ENCODE data around the gene GBP7. TPM values are rescaled to one million over a fixed set of nuclear protein-coding genes. Genes with fewer than 3 reads are reported as not detected.

Gene GBP7
- total and polyA plus RNA-seq, 7 donors, result not detected

- no peaks in the 10 kb centered on the region for H3K4me1 ChIP-seq
- no peak overlapping the region for H3K4me3 ChIP-seq
- H3K36me3 ChIP-seq (ENCODE audit: insufficient read depth in 1 of 2, low read depth in 1 of 2), result no peaks in the 10 kb centered on the region
- no peak for TF ChIP-seq CTCF (IDR thresholded peaks at IDR 0.05)
- H3K27me3 ChIP-seq (ENCODE audit: insufficient read depth in 3 of 3, low read length in 2 of 3), result no peaks in the 10 kb centered on the region
- no peaks in the 10 kb centered on the region for H3K9me3 ChIP-seq
- intact Hi-C loops (cut with DNase I), result no loop called here
- DNase-seq (no peak), ATAC-seq (peak in 1 of 4 donors; percentile 71)
- H3K27ac ChIP-seq, result no peak overlapping the region
Measured at GRCh38 chr1:89085781-89086180, 90.0 kb downstream of the GBP7 start.

Other genes starting within 250 kb of the GBP7 start
- gene KYAT3, start 183.4 kb downstream of the GBP7 start, total RNA-seq, result 1 to 10 TPM; 5.7 to 6.7 (median 6.2) TPM
- 1 to 10 TPM; 3.8 to 7.6 (median 4.6) TPM for gene KYAT3, start 183.4 kb downstream of the GBP7 start, polyA plus RNA-seq
- gene RBMXL1, start 183.4 kb downstream of the GBP7 start, total RNA-seq, result 1 to 10 TPM; 5.0 to 7.2 (median 6.4) TPM
- gene RBMXL1, start 183.4 kb downstream of the GBP7 start, polyA plus RNA-seq, result 1 to 10 TPM; 2.3 to 5.3 (median 4.1) TPM
- gene GBP3, start 153.1 kb downstream of the GBP7 start, total RNA-seq, result 1 to 10 TPM; 1.4 to 5.3 (median 2.0) TPM
- gene GBP3, start 153.1 kb downstream of the GBP7 start, polyA plus RNA-seq, result 1 to 10 TPM in 2 of 3 donors, under 1 TPM in 1; 0.56 to 1.4 (median 1.2) TPM
- gene GBP1, start 110.8 kb downstream of the GBP7 start, total RNA-seq, result 1 to 10 TPM; 2.1 to 4.1 (median 3.8) TPM
- gene GBP1, start 110.8 kb downstream of the GBP7 start, polyA plus RNA-seq, result 1 to 10 TPM; 1.7 to 3.3 (median 1.9) TPM
- gene GBP2, start 49.9 kb downstream of the GBP7 start, total RNA-seq, result 10 to 100 TPM; 11.3 to 33.8 (median 26.3) TPM
- 10 to 100 TPM; 12.7 to 36.6 (median 21.2) TPM for gene GBP2, start 49.9 kb downstream of the GBP7 start, polyA plus RNA-seq
- 1 to 10 TPM; 2.2 to 9.7 (median 3.4) TPM for gene GBP4, start 22.9 kb upstream of the GBP7 start, total RNA-seq
- 1 to 10 TPM; 3.0 to 4.5 (median 4.5) TPM for gene GBP4, start 22.9 kb upstream of the GBP7 start, polyA plus RNA-seq
- gene GBP5, start 96.9 kb upstream of the GBP7 start, total RNA-seq, result under 1 TPM; 0.29 to 0.74 (median 0.49) TPM
- gene GBP5, start 96.9 kb upstream of the GBP7 start, polyA plus RNA-seq, result under 1 TPM; 0.16 to 0.21 (median 0.18) TPM
- gene GBP6, start 188.1 kb upstream of the GBP7 start, total RNA-seq, result under 1 TPM in 1 of 4 donors, not detected in 3; 0.10 TPM
- gene GBP6, start 188.1 kb upstream of the GBP7 start, polyA plus RNA-seq, result under 1 TPM; 0.03 to 0.04 (median 0.03) TPM